ENCODE data around the gene FILIP1. TPM values are rescaled to one million over a fixed set of nuclear protein-coding genes. Genes with fewer than 3 reads are reported as not detected.

Gene FILIP1
- total RNA-seq, 1 donor from 2014 or later: under 0.01 TPM

- FAIRE-seq (no peak), DNase-seq (ENCODE audit: low read depth) (no peak)
- H3K4me3 ChIP-seq (ENCODE audit: low read depth, low read length): no peak overlapping the region
- TF ChIP-seq CTCF (IDR thresholded peaks at IDR 0.05; ENCODE audit: insufficient read depth, low read length, severe bottlenecking): no peak
- H3K36me3 ChIP-seq (ENCODE audit: control insufficient read depth, insufficient read depth, low read length): no peaks in the 10 kb centered on the region
- no peaks in the 10 kb centered on the region for H3K27me3 ChIP-seq (ENCODE audit: control insufficient read depth, insufficient read depth, low read length)
Observed at GRCh38 chr6:75491291-75491690, 2.3 kb downstream of the FILIP1 start.

- FAIRE-seq (no peak), DNase-seq (ENCODE audit: low read depth) (no peak)
- Histone ChIP-seq H3K4me3 (ENCODE audit: low read depth, low read length) (no peak overlapping the region), H3K27me3 (ENCODE audit: control insufficient read depth, insufficient read depth, low read length) (no peaks in the 10 kb centered on the region), H3K36me3 (ENCODE audit: control insufficient read depth, insufficient read depth, low read length) (no peaks in the 10 kb centered on the region)
- no peak for TF ChIP-seq CTCF (IDR thresholded peaks at IDR 0.05; ENCODE audit: insufficient read depth, low read length, severe bottlenecking)
Observed at GRCh38 chr6:75490706-75491105, 2.9 kb downstream of the FILIP1 start.

- no peaks in the 10 kb centered on the region for H3K36me3 ChIP-seq (ENCODE audit: control insufficient read depth, insufficient read depth, low read length)
- FAIRE-seq: no peak
Observed at GRCh38 chr6:75489025-75489424, 4.6 kb downstream of the FILIP1 start.

GRCh38 chr6:75488033-75488432 is 5.6 kb downstream of the FILIP1 start:
- no peak for TF ChIP-seq CTCF (IDR thresholded peaks at IDR 0.05; ENCODE audit: insufficient read depth, low read length, severe bottlenecking)
- FAIRE-seq (no peak), DNase-seq (ENCODE audit: low read depth) (no peak)

More at GRCh38 chr6:75489025-75489424, 4.6 kb downstream of the FILIP1 start:
- no peak for DNase-seq (ENCODE audit: low read depth)
- no peaks in the 10 kb centered on the region for H3K27me3 ChIP-seq (ENCODE audit: control insufficient read depth, insufficient read depth, low read length)
- TF ChIP-seq CTCF (IDR thresholded peaks at IDR 0.05; ENCODE audit: insufficient read depth, low read length, severe bottlenecking): no peak
- H3K4me3 ChIP-seq (ENCODE audit: low read depth, low read length): no peak overlapping the region

GRCh38 chr6:75486850-75487518 is 6.6 kb downstream of the FILIP1 start:
- H3K36me3 ChIP-seq (ENCODE audit: control insufficient read depth, insufficient read depth, low read length): no peaks in the 10 kb centered on the region
- no peak for TF ChIP-seq CTCF (IDR thresholded peaks at IDR 0.05; ENCODE audit: insufficient read depth, low read length, severe bottlenecking)
- H3K27me3 ChIP-seq (ENCODE audit: control insufficient read depth, insufficient read depth, low read length): no peaks in the 10 kb centered on the region
- no peak overlapping the region for H3K4me3 ChIP-seq (ENCODE audit: low read depth, low read length)
- DNase-seq (ENCODE audit: low read depth): no peak
- no peak for FAIRE-seq

More at GRCh38 chr6:75488033-75488432, 5.6 kb downstream of the FILIP1 start:
- no peak overlapping the region for H3K4me3 ChIP-seq (ENCODE audit: low read depth, low read length)
- H3K36me3 ChIP-seq (ENCODE audit: control insufficient read depth, insufficient read depth, low read length): no peaks in the 10 kb centered on the region
- no peaks in the 10 kb centered on the region for H3K27me3 ChIP-seq (ENCODE audit: control insufficient read depth, insufficient read depth, low read length)

GRCh38 chr6:75484535-75484934 is 9.1 kb downstream of the FILIP1 start:
- DNase-seq (ENCODE audit: low read depth) (no peak), FAIRE-seq (no peak)
- Histone ChIP-seq H3K27me3 (ENCODE audit: control insufficient read depth, insufficient read depth, low read length) (no peaks in the 10 kb centered on the region), H3K36me3 (ENCODE audit: control insufficient read depth, insufficient read depth, low read length) (no peaks in the 10 kb centered on the region), H3K4me3 (ENCODE audit: low read depth, low read length) (no peak overlapping the region)
- TF ChIP-seq CTCF (IDR thresholded peaks at IDR 0.05; ENCODE audit: insufficient read depth, low read length, severe bottlenecking): no peak
